Loucy (cell line): ENCODE measurements around the gene CD320.

Source experiments
- CTCF ChIP-seq: fragments of 200-600 bp; sonication (generic); conservative IDR thresholded peaks from 2 replicates; pipeline ENCODE4 v1.5.1; 2014; ENCODE audit warnings: mild to moderate bottlenecking, antibody characterized with exemption, low read length
- EZH2phosphoT487 ChIP-seq: fragments of 200-600 bp; IDR thresholded peaks from 2 replicates; pipeline ENCODE4 v1.6.1; 2018; ENCODE audit warnings: antibody characterized with exemption, mild to moderate bottlenecking, moderate library complexity, borderline replicate concordance

GRCh38 chr19:8311461-8312260, 3.5 kb upstream of the CD320 start:
- TF ChIP-seq CTCF (no peak), EZH2phosphoT487 (no peak)
